ENCODE results near the gene WRAP53.

Gene WRAP53

DNA sequence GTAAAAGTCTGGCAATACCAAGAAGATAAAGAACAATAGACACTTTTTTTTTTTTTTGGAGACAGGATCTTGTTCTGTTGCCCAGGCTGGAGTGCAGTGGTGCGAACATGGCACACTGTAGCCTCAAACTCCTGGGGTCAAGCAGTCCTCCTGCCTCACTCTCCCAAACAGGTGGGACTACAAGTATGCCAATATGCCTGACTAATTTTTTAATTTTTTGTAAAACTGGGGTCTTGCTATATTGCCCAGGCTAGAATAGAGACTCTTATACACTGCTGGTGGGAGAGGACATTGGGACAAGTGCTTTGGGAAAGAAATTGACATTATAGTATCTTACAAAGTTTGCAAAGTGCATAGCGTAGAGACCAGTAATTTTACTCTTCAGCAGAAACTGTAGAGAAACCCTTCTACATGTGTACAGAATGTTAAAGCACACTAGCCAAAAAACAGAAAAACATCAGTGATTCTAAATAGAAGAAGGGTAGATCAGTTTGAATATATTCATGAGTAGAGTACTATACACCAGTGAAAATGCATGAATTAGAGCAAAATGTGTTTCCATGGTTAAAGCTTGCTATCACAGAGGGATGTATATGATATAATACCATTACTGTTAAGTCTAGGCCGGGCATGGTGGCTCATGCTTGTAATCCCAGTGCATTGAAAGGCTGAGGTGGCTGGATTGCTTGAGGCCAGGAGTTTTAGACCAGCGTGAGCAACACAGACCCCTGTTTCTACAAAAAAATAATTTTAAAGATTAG is 9.7 kb downstream of the WRAP53 start:
- H2BK120ac ChIP-seq (ENCODE audit: low read depth, low read length): no peak overlapping the region
- no peak overlapping the region for H4K5ac ChIP-seq (ENCODE audit: low read length)
- no peak overlapping the region for H3K56ac ChIP-seq (ENCODE audit: low read length)
- H3K4me2 ChIP-seq (ENCODE audit: low read length): no peak overlapping the region
- H3K27ac ChIP-seq (ENCODE audit: low read depth, low read length): no peak overlapping the region
- H3K23ac ChIP-seq (ENCODE audit: low read length): no peak overlapping the region
- H2AK5ac ChIP-seq (ENCODE audit: low read length): no peak overlapping the region
- H3K9ac ChIP-seq (ENCODE audit: low read length): no peak overlapping the region
- peaks cover 1% of the 10 kb centered on the region for H3K36me3 ChIP-seq (ENCODE audit: control insufficient read depth, insufficient read depth, low read length)
- no peak overlapping the region for H3K18ac ChIP-seq (ENCODE audit: low read length)
- no peaks in the 10 kb centered on the region for H3K27me3 ChIP-seq (ENCODE audit: insufficient read depth, low read length, poor library complexity)
- WGBS (ENCODE audit: extremely low coverage, insufficient coverage, low lambda C conversion rate): no CpG with 5 or more reads among the region's 4 CpGs
- H3K4ac ChIP-seq (ENCODE audit: low read depth, low read length): no peak overlapping the region
- no peaks in the 10 kb centered on the region for H3K79me2 ChIP-seq (ENCODE audit: control insufficient read depth, insufficient read depth, low read length)
- H3K79me1 ChIP-seq (ENCODE audit: low read length): no peaks in the 10 kb centered on the region
- DNase-seq: no peak
- no peak overlapping the region for H3K4me3 ChIP-seq (ENCODE audit: low read length)
- H2BK15ac ChIP-seq (replicated peaks; ENCODE audit: low read depth): no peak overlapping the region
- H4K8ac ChIP-seq (ENCODE audit: low read depth, low read length): no peak overlapping the region
- H2BK5ac ChIP-seq (ENCODE audit: low read length): no peak overlapping the region
- H3K4me1 ChIP-seq (ENCODE audit: control insufficient read depth, low read depth, low read length): no peaks in the 10 kb centered on the region

GRCh38 chr17:7700510-7700909 is 12.2 kb downstream of the WRAP53 start:
- Histone ChIP-seq H3K18ac (ENCODE audit: low read length) (no peak overlapping the region), H3K4me3 (ENCODE audit: low read length) (no peak overlapping the region), H3K79me2 (ENCODE audit: control insufficient read depth, insufficient read depth, low read length) (no peaks in the 10 kb centered on the region), H3K4ac (ENCODE audit: low read depth, low read length) (no peak overlapping the region), H4K8ac (ENCODE audit: low read depth, low read length) (no peak overlapping the region), H3K23ac (ENCODE audit: low read length) (no peak overlapping the region), H3K56ac (ENCODE audit: low read length) (no peak overlapping the region), H3K4me1 (ENCODE audit: control insufficient read depth, low read depth, low read length) (peaks cover 6% of the 10 kb centered on the region), H4K5ac (ENCODE audit: low read length) (no peak overlapping the region), H2AK5ac (ENCODE audit: low read length) (no peak overlapping the region), H2BK120ac (ENCODE audit: low read depth, low read length) (no peak overlapping the region), H3K27ac (ENCODE audit: low read depth, low read length) (no peak overlapping the region), H2BK15ac (replicated peaks; ENCODE audit: low read depth) (no peak overlapping the region), H3K4me2 (ENCODE audit: low read length) (no peak overlapping the region), H2BK5ac (ENCODE audit: low read length) (no peak overlapping the region), H3K27me3 (ENCODE audit: insufficient read depth, low read length, poor library complexity) (no peaks in the 10 kb centered on the region), H3K79me1 (ENCODE audit: low read length) (no peaks in the 10 kb centered on the region), H3K36me3 (ENCODE audit: control insufficient read depth, insufficient read depth, low read length) (no peaks in the 10 kb centered on the region), H3K9ac (ENCODE audit: low read length) (no peak overlapping the region)
- no peak for DNase-seq
- no CpG with 5 or more reads among the region's 7 CpGs for WGBS (ENCODE audit: extremely low coverage, insufficient coverage, low lambda C conversion rate)

DNA sequence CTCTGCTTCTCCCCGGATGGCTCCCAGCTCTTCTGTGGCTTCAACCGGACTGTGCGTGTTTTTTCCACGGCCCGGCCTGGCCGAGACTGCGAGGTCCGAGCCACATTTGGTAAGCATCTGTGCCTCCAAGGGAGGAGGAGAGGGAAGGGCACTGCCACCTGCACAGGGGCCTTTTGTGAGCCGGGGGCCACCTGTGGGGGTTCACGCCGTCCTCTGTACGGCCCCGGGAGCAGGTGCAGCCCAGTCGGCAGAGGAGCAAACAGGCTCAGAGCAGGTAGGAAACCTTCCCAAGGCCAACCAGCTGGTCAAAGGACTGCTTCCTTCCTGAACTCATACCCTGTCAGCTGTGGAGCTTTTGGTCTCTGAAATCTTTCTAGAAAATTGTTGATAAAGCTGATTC is 13.4 kb downstream of the WRAP53 start:
- Histone ChIP-seq H3K27me3 (ENCODE audit: insufficient read depth, low read length, poor library complexity) (peaks cover 3% of the 10 kb centered on the region), H3K4me3 (ENCODE audit: low read length) (no peak overlapping the region), H3K56ac (ENCODE audit: low read length) (no peak overlapping the region), H2BK5ac (ENCODE audit: low read length) (no peak overlapping the region), H2BK120ac (ENCODE audit: low read depth, low read length) (no peak overlapping the region), H3K9ac (ENCODE audit: low read length) (no peak overlapping the region), H3K18ac (ENCODE audit: low read length) (no peak overlapping the region), H3K4me2 (ENCODE audit: low read length) (no peak overlapping the region), H4K5ac (ENCODE audit: low read length) (no peak overlapping the region), H2BK15ac (replicated peaks; ENCODE audit: low read depth) (no peak overlapping the region), H2AK5ac (ENCODE audit: low read length) (no peak overlapping the region), H3K27ac (ENCODE audit: low read depth, low read length) (no peak overlapping the region), H3K79me2 (ENCODE audit: control insufficient read depth, insufficient read depth, low read length) (no peaks in the 10 kb centered on the region), H3K4ac (ENCODE audit: low read depth, low read length) (no peak overlapping the region), H3K79me1 (ENCODE audit: low read length) (no peaks in the 10 kb centered on the region), H3K4me1 (ENCODE audit: control insufficient read depth, low read depth, low read length) (peaks cover 6% of the 10 kb centered on the region), H3K36me3 (ENCODE audit: control insufficient read depth, insufficient read depth, low read length) (no peaks in the 10 kb centered on the region), H3K23ac (ENCODE audit: low read length) (no peak overlapping the region), H4K8ac (ENCODE audit: low read depth, low read length) (no peak overlapping the region)
- DNase-seq: no peak
- WGBS (ENCODE audit: extremely low coverage, insufficient coverage, low lambda C conversion rate): no CpG with 5 or more reads among the region's 14 CpGs

DNA sequence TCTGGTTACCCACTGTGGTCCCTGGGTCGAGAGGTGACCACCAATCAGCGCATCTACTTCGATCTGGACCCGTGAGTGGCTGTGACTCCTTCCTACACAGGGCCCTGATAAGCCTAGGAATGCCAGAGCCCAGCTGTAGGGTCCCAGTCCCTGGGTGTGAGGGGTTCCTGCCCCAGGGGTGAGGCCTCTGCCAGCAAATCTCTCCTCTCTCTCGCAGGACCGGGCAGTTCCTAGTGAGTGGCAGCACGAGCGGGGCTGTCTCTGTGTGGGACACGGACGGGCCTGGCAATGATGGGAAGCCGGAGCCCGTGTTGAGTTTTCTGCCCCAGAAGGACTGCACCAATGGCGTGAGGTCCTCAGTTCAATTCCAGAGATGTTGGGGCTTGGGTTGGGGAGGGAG is 14.5 kb downstream of the WRAP53 start:
- DNase-seq: no peak

GRCh38 chr17:7703584-7704479 is 15.6 kb downstream of the WRAP53 start:
- peak; percentile 98 for DNase-seq
- WGBS (ENCODE audit: extremely low coverage, insufficient coverage, low lambda C conversion rate): no CpG with 5 or more reads among the region's 24 CpGs

More for the DNA sequence above, 14.5 kb downstream of the WRAP53 start:
- peaks cover 6% of the 10 kb centered on the region for H3K4me1 ChIP-seq (ENCODE audit: control insufficient read depth, low read depth, low read length)
- no peak overlapping the region for H3K4me2 ChIP-seq (ENCODE audit: low read length)
- H2AK5ac ChIP-seq (ENCODE audit: low read length): no peak overlapping the region
- H3K36me3 ChIP-seq (ENCODE audit: control insufficient read depth, insufficient read depth, low read length): no peaks in the 10 kb centered on the region
- H3K9ac ChIP-seq (ENCODE audit: low read length): no peak overlapping the region
- no peak overlapping the region for H2BK5ac ChIP-seq (ENCODE audit: low read length)
- H3K23ac ChIP-seq (ENCODE audit: low read length): no peak overlapping the region
- H3K4ac ChIP-seq (ENCODE audit: low read depth, low read length): no peak overlapping the region
- peaks cover 3% of the 10 kb centered on the region for H3K27me3 ChIP-seq (ENCODE audit: insufficient read depth, low read length, poor library complexity)
- no peak overlapping the region for H3K56ac ChIP-seq (ENCODE audit: low read length)
- WGBS (ENCODE audit: extremely low coverage, insufficient coverage, low lambda C conversion rate): no CpG with 5 or more reads among the region's 13 CpGs
- no peak overlapping the region for H3K4me3 ChIP-seq (ENCODE audit: low read length)
- no peak overlapping the region for H3K18ac ChIP-seq (ENCODE audit: low read length)
- no peak overlapping the region for H4K5ac ChIP-seq (ENCODE audit: low read length)
- H2BK15ac ChIP-seq (replicated peaks; ENCODE audit: low read depth): no peak overlapping the region
- H3K79me2 ChIP-seq (ENCODE audit: control insufficient read depth, insufficient read depth, low read length): no peaks in the 10 kb centered on the region
- no peaks in the 10 kb centered on the region for H3K79me1 ChIP-seq (ENCODE audit: low read length)
- H3K27ac ChIP-seq (ENCODE audit: low read depth, low read length): no peak overlapping the region
- no peak overlapping the region for H4K8ac ChIP-seq (ENCODE audit: low read depth, low read length)
- H2BK120ac ChIP-seq (ENCODE audit: low read depth, low read length): no peak overlapping the region

More at GRCh38 chr17:7703584-7704479, 15.6 kb downstream of the WRAP53 start:
- H3K9ac ChIP-seq (ENCODE audit: low read length): no peak overlapping the region
- no peak overlapping the region for H3K18ac ChIP-seq (ENCODE audit: low read length)
- H2BK5ac ChIP-seq (ENCODE audit: low read length): no peak overlapping the region
- H3K56ac ChIP-seq (ENCODE audit: low read length): no peak overlapping the region
- H2AK5ac ChIP-seq (ENCODE audit: low read length): no peak overlapping the region
- peaks cover 6% of the 10 kb centered on the region for H3K4me1 ChIP-seq (ENCODE audit: control insufficient read depth, low read depth, low read length)
- H2BK120ac ChIP-seq (ENCODE audit: low read depth, low read length): no peak overlapping the region
- no peak overlapping the region for H3K4ac ChIP-seq (ENCODE audit: low read depth, low read length)
- H3K27ac ChIP-seq (ENCODE audit: low read depth, low read length): no peak overlapping the region
- H3K36me3 ChIP-seq (ENCODE audit: control insufficient read depth, insufficient read depth, low read length): no peaks in the 10 kb centered on the region
- no peaks in the 10 kb centered on the region for H3K79me2 ChIP-seq (ENCODE audit: control insufficient read depth, insufficient read depth, low read length)
- H3K4me3 ChIP-seq (ENCODE audit: low read length): no peak overlapping the region
- no peaks in the 10 kb centered on the region for H3K79me1 ChIP-seq (ENCODE audit: low read length)
- peaks cover 3% of the 10 kb centered on the region for H3K27me3 ChIP-seq (ENCODE audit: insufficient read depth, low read length, poor library complexity)
- no peak overlapping the region for H4K5ac ChIP-seq (ENCODE audit: low read length)
- no peak overlapping the region for H4K8ac ChIP-seq (ENCODE audit: low read depth, low read length)
- H3K4me2 ChIP-seq (ENCODE audit: low read length): peak overlapping the region; percentile 18
- H3K23ac ChIP-seq (ENCODE audit: low read length): no peak overlapping the region
- H2BK15ac ChIP-seq (replicated peaks; ENCODE audit: low read depth): no peak overlapping the region
